Measurements from ENCODE around the gene PHF21B.

GRCh38 chr22:44848791-44849420 is 160.9 kb downstream of the PHF21B start:
- no peak for TF ChIP-seq CTCF (tag by site-specific recombination; IDR thresholded peaks at IDR 0.05)
- TF ChIP-seq REPIN1 (tag by site-specific recombination; IDR thresholded peaks at IDR 0.05; ENCODE audit: low read depth), result no peak
- TF ChIP-seq ZNF292 (tag by site-specific recombination; IDR thresholded peaks at IDR 0.05; ENCODE audit: borderline replicate concordance, low read depth), result no peak

Data from HEK293 (cell line).